HPDE6-E6E7 (cell line): Measurements from ENCODE around the gene LITAF.
"Not testable (repeated sequence)": the region's sequence is repeated elsewhere in the genome, so short reads cannot be mapped to it uniquely, and the experiment has no call there.

ENCODE experiments used
- DNase-seq: peaks from one replicate; pipeline ENCODE4 v3.0.0; 2011; ENCODE audit warnings: missing footprints; ENCODE audit errors: extremely low spot score

Gene LITAF

GRCh38 chr16:11597235-11598095 is 10.7 kb upstream of the LITAF start:
- no peak for DNase-seq

DNA sequence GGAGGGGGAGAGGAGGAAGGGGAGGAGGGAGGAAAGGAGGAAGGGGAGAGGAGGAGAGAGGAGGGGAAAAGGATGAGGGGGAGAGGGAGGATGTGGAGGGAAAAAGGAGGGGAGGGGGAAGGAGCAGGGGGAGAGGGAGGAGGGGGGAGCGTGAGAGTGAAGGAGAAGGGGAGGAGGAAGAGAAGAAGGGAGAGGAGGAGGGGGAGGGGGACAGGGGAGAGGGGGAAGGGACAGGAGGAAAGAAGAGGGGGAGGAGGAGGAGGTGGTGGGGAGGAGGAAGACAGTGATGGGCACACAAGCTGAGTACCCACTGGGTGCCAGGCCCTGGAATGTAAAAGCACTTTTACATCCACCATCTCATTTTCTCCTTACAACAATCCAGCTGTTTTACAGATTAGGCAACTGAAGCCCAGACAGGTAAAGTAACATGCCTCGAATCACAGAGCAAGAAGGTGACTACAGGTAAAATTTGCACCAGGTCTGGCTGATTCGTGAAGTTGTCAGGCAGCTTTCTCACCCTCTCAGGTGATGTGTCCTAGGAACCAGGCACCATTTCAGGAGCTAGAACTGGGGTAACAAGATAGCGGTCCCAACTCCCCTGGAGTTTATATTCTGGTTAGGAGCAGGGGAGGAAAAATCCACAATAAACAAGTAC is 10.0 kb upstream of the LITAF start:
- DNase-seq, result no peak

- no peak for DNase-seq
Observed at GRCh38 chr16:11593581-11593980, 6.9 kb upstream of the LITAF start.

- not testable (repeated sequence) for DNase-seq
Observed at GRCh38 chr16:11593076-11593475, 6.4 kb upstream of the LITAF start.

GRCh38 chr16:11591630-11592029 is 4.9 kb upstream of the LITAF start:
- DNase-seq, result not testable (repeated sequence)

DNA sequence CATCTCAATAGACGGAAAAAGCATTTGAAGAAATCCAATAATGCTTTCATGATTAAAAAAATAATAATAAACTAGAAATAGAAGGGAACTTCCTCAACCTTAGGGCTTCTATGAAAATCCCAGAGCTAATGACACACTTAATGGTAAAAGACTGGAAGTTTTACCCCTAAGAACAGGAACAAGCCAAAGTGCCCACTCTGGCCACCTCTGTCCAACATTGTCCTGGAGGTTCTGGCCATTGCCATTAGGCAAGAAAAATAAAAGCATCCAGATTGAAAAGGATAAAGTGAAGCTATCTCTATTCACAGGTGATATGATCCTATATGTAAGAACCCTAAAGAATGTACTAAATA is 2.5 kb upstream of the LITAF start:
- DNase-seq, result no peak

DNA sequence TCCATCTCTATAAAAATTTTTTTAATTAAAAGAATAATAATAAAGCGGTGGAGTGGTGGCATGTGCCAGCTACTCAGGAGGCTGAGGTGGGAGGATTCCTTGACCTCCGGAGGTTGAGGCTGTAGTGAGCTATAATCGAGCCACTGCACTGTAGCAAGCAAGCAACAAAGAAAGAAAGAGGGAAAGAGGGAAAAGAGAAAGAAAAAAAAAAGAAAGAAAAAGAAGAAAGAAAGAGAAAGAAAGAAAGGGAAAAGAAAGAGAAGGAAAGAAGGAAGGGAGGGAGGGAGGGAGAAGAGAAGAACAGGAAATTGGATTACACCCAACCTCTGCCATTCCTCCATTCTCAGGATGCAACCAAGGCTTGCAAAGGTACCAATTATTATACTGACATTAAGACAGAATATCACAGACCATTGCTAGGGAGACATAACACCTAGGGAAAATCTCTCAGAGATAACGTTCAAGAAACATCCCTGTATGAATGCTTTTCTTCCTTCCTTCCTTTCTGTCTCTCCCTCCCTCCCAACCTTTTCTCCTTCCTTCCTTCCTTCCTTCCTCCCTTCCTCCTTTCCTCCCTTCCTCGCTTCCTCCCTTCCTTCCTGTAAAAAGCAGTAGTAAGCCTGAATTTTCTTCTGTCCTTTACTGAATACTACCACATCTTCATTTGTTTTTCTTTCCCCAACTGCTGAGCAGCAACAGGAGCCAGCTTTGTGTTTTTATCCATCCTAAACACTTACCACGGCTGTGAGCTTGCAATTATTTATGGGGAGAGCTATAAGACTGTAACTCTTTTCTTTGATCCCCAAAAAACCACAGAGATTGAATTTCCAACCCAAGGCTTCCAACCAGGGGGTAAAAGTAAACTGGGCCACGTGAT is 1.8 kb upstream of the LITAF start:
- DNase-seq, result no peak

GRCh38 chr16:11587643-11588247 is 1.0 kb upstream of the LITAF start:
- no peak for DNase-seq

- no peak for DNase-seq
Observed at GRCh38 chr16:11586378-11586855, 302 bp downstream of the LITAF start.

DNA sequence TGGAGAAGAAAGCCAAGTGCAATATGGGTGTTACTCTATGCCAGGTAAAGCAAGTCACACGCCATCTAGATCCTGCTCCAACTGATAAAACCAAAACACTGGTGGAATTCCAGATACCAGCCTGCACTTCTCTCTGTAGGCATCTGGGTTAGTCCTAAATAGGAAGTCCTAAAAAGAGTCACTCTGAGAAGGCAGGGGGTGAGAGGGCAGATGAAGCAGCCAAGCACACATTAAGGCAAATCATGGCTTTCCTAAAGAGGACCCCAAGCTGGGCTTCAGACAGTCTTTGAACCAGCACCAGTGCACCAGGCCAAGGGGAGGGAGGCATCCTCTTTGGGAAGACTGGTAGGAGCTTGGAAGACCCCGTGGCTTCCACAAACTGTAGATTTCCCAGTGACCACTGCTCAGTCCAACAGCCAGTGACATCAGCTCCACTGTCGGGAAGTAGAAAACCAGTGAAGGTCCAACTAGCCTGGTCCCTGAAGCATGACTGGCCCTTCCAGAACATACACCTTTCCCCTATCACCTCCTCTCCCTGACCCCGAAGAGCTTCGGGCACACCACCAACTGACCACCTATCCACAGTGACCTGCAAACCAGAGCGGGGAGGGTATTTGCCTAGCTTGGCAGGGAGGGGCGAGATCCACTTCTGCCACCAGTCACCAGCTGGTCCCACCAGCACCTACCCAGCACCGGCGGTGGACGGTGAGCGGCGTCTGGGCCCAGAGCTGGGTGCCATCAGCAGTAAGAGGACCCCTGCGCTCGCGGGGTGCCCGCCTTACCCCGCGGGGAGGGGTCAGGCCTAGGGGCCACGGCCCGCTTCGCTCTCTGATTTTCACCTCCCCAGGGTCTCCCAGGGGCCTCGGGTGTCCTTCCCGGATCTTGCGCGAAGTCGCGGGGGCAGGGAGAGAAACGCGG is 1.0 kb downstream of the LITAF start:
- DNase-seq, result no peak

- DNase-seq, result no peak
Observed at GRCh38 chr16:11583889-11584565, 2.7 kb downstream of the LITAF start.

- DNase-seq, result no peak
Observed at GRCh38 chr16:11583166-11583565, 3.6 kb downstream of the LITAF start.

DNA sequence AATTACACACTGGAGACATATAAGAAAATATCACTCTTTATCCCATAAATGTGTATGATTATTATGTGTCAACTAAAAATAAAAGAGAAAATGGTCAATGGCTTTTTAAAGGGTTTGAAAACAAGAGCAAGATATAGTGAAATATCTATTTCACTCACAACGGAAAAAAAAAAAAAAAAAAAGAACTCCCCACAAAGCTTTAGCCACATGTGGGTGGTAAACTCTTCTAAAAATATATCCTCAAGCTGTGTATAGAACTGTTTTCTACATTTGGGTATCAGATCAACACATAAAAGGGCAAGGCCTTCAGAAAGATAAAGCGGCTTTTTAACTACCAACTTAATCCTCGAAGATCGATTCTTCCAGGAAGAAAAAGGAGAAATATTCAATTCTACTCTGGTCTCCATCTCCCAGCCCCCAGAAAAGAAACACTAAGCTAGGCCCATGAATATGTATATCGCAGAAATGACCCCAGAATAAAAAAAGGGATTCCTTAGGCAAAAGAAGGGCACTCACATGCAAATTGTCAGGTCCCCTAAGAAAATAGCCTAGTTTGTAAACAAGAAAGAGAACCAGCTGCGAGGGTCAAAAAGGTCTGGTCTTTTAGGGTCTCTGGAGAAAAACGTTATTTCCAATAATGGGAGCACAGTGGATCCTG is 4.4 kb downstream of the LITAF start:
- no peak for DNase-seq

- no peak for DNase-seq
Observed at GRCh38 chr16:11581678-11582077, 5.0 kb downstream of the LITAF start.

DNA sequence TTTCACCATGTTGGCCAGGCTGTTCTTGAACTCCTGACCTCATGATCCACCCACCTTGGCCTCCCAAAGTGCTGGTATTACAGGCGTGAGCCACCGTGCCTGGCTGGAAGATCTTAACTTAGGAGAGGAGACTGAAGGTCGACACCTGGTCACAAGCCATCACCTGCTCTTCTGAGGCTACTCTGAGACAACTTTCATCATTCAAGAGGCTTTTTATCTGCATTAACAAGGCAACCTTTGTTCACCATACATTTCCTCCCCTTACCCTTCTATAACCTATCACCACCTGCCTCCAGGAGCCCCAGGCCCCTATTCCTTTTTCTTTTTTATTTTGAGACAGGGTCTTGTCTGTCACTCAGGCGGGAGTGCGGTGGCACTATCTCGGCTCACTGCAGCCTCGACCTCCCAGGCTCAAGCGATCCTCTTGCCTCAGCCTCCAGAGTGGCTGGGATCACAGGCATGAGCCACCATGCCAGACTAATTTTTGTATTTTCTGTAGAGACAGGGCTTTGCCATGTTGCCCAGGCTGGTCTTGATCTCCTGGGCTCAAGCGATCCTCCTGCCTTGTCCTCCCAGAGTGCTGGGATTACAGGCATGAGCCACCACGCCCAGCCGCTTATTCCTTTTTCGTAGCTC is 6.2 kb downstream of the LITAF start:
- DNase-seq, result no peak

DNA sequence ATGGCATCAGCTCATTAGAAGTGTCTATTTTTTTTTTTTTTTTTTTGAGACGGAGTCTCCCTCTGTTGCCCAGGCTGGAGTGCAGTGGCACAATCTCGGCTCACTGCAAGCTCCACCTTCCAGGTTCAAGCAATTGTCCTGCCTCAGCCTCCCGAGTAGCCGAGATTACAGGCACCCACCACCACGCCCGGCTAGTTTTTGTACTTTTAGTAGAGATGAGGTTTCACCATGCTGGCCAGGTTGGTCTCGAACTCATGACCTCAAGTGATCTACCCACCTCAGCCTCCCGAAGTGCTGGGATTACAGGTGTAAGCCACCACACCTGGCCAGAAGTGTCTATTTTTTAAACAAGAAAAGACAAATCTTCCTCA is 9.4 kb downstream of the LITAF start:
- not testable (repeated sequence) for DNase-seq

GRCh38 chr16:11576427-11577289 is 10.1 kb downstream of the LITAF start:
- DNase-seq, result no peak

- DNase-seq, result no peak
Observed at GRCh38 chr16:11575223-11575589, 11.5 kb downstream of the LITAF start.
